AG04449 (cell line): ENCODE measurements around the gene SRPRB.

Source experiments
- CTCF ChIA-PET: fragments of 350-600 bp; formaldehyde crosslinking; extraction: SDS; loops from one replicate; lab custom pipeline; 2021; ENCODE audit warnings: antibody characterized with exemption; lab: Yijun Ruan, JAX
- POLR2A ChIA-PET: fragments of 400-600, 350-600 bp; formaldehyde crosslinking; extraction: SDS; loops from one replicate; lab custom pipeline; 2020; ENCODE audit warnings: antibody characterized with exemption, inconsistent platforms; lab: Yijun Ruan, JAX
- DNase-seq: peaks from one replicate; pipeline ENCODE4 v3.0.0-alpha.2; 2010; ENCODE audit warnings: low read depth, low spot score
- H3K4me3 ChIP-seq: 2 replicates; pipeline ENCODE4 v1.5.1; 2011; ENCODE audit warnings: low read depth, mild to moderate bottlenecking, control low read depth, low read length
- TF ChIP-seq, protein P1 (sequence below): IDR thresholded peaks from one replicate; pipeline ENCODE4 v1.5.1; 2011; ENCODE audit warnings: mild to moderate bottlenecking, moderate library complexity, low read length, control low read depth, inconsistent platforms; ENCODE audit not compliant: insufficient read depth; ENCODE audit errors: missing control alignments

Gene SRPRB

DNA sequence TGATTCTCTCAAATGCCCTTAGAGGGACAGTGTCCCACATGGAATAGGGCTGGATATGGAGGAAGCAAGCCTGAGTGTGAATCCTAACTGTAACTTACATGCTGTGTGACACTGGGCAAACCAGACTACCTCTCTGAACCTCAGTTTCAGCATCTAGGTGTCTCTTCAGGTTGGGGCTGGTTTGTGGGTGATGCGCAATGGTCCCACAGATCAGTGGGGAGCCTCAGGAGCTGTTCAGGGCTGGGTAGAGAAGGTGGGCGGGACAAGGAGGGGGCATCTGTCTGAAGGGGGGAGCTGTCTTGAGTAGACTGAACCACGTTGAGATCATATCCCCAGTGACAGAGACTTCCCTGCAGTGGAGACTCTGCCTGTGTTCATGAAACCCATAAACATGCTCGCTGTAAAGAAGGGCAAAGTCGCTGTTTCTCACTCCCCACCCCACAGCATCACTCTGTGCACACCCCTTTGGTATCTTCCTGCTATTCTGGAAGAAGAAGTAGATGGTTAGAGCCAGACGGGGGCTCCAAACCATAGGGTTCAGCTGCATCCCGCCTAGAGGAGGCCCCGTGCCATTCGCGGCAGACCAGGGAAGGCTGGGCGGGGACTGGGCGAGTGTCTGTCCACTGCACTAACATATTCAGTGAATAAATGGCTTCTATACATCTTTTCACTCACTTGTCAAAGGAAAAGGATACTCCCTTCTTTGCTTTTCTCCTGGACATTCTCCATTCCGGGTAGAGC lies 28.4 kb downstream of the SRPRB start:
- H3K4me3 ChIP-seq: no peak overlapping the region
- ChIA-PET CTCF (interaction anchor here (1.2 kb wide), 1 partner anchor 42 kb away, joined by 3 read pairs; no protein-coding TSS in a partner anchor), POLR2A (no interaction called here)
- TF ChIP-seq, protein P1, sequence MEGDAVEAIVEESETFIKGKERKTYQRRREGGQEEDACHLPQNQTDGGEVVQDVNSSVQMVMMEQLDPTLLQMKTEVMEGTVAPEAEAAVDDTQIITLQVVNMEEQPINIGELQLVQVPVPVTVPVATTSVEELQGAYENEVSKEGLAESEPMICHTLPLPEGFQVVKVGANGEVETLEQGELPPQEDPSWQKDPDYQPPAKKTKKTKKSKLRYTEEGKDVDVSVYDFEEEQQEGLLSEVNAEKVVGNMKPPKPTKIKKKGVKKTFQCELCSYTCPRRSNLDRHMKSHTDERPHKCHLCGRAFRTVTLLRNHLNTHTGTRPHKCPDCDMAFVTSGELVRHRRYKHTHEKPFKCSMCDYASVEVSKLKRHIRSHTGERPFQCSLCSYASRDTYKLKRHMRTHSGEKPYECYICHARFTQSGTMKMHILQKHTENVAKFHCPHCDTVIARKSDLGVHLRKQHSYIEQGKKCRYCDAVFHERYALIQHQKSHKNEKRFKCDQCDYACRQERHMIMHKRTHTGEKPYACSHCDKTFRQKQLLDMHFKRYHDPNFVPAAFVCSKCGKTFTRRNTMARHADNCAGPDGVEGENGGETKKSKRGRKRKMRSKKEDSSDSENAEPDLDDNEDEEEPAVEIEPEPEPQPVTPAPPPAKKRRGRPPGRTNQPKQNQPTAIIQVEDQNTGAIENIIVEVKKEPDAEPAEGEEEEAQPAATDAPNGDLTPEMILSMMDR: no peak
- no peak for DNase-seq

DNA sequence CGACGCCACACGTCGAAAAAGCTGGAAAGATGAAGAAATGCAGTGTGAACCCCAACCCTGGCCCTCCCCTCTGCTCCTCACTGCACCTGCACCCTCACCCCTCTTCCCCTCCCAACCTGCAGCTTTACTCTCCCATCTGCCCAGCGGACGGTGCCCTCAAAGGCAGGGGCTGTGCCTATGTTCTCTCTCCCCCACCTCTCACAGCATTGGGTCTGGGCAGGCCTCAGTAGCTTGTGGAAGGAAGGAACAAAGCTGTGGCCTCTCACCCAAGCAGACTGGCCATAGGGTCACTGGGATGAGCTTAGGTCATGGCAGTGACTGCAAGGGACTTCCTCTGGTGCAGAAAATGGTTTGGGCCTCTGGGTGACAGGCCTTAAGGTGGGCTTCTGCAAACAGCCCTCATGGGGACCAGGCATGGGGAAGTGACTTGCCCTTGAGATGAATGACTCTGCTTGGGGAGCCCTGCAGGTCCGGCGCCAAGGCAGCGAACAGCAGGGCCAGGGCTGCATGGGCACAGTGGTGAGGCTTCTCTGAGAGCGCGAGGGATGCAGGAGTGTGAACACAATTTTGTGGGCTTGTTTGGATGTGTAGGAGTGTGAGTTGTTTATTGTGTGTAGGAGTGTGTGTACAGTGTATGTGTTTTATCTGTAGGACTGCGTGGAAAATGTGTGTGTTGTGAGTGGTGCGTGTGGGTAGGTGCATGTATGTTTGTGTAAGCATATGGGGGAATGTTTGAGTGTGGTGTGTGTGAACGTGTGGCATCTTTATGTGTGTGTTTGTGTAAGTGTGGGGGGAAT lies 29.2 kb downstream of the SRPRB start:
- no peak for DNase-seq
- ChIA-PET POLR2A (no interaction called here), CTCF (no interaction called here)
- TF ChIP-seq, protein P1: no peak
- H3K4me3 ChIP-seq: no peak overlapping the region

DNA sequence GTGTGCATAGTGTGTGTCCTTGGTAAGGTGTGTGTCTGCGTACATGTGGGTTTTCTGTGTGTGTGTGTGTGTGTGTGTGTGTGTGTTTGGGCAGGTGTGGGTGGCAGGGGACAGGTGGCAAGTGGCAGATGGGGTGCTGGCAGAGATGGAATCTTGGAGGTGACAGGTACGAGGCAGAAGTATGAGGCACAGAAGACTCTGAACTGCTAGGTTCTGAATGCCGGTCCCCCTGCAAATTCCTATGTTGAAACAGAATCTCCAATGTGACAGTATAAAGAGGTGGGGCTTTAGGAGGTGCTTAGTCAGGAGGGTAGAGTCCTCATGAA lies 29.8 kb downstream of the SRPRB start:
- ChIA-PET CTCF (no interaction called here), POLR2A (no interaction called here)
- no peak for DNase-seq

GRCh38 chr3:133835961-133836360 lies 30.3 kb downstream of the SRPRB start:
- POLR2A ChIA-PET: no interaction called here
- no peak for DNase-seq
- TF ChIP-seq, protein P1: no peak
- CTCF ChIA-PET: no interaction called here
- H3K4me3 ChIP-seq: no peak overlapping the region

More for the DNA sequence above, 29.8 kb downstream of the SRPRB start:
- TF ChIP-seq, protein P1: no peak
- H3K4me3 ChIP-seq: no peak overlapping the region

- H3K4me3 ChIP-seq: no peak overlapping the region
- TF ChIP-seq, protein P1: no peak
- ChIA-PET POLR2A (no interaction called here), CTCF (no interaction called here)
- DNase-seq: no peak
These were observed 31.0 kb downstream of the SRPRB start for GRCh38 chr3:133836497-133837158.

GRCh38 chr3:133837487-133838295 lies 32.1 kb downstream of the SRPRB start:
- ChIA-PET POLR2A (no interaction called here), CTCF (no interaction called here)
- TF ChIP-seq, protein P1: no peak

More at GRCh38 chr3:133837487-133838295, 32.1 kb downstream of the SRPRB start:
- DNase-seq: no peak
- H3K4me3 ChIP-seq: no peak overlapping the region
